ENCODE results near the gene TLK2. TPM values are rescaled to one million over a fixed set of nuclear protein-coding genes. Genes with fewer than 3 reads are reported as not detected.

TLK2 gene
- total RNA-seq, 1 experiment from 2014 or later = 54.6 TPM

- ATAC-seq (no peak), DNase-seq (ENCODE audit: low read depth, low spot score) (no peak)
- Histone ChIP-seq H3K4me3 (ENCODE audit: low read depth in 2 of 2, low read length in 2 of 2) (no peak overlapping the region), H3K27ac (ENCODE audit: low read length) (no peak overlapping the region), H3K9me3 (ENCODE audit: control insufficient read depth, insufficient read depth, low read depth, low read length) (no peaks in the 10 kb centered on the region), H3K36me3 (ENCODE audit: control insufficient read depth, insufficient read depth, low read length) (no peaks in the 10 kb centered on the region), H3K4me1 (ENCODE audit: control insufficient read depth, insufficient read depth, low read length) (peaks cover 3% of the 10 kb centered on the region; the same call in 1 of the 2 replicates), H3K27me3 (ENCODE audit: control insufficient read depth, insufficient read depth, low read length) (no peaks in the 10 kb centered on the region)
- TF ChIP-seq CTCF (IDR thresholded peaks at IDR 0.05) = no peak
- in situ Hi-C loops (cut with HindIII; ENCODE audit: low pct_unique_long_range_greater_than_20kb, low sequenced_read_pairs) (no loop called here), intact Hi-C loops (cut with micrococcal nuclease; ENCODE audit: unreplicated experiment) (no loop called here)
- ChIA-PET POLR2A (no interaction called here), CTCF (no interaction called here)
- no TSS peak for BruUV-seq (replicated peaks)
Measured at GRCh38 chr17:62621223-62621622, 142.6 kb downstream of the TLK2 start.

GRCh38 chr17:62625184-62625869, 146.7 kb downstream of the TLK2 start:
- peaks cover 25% of the 10 kb centered on the region for H3K4me1 ChIP-seq (ENCODE audit: control insufficient read depth, insufficient read depth, low read length)
- in situ Hi-C loops (cut with HindIII; ENCODE audit: low pct_unique_long_range_greater_than_20kb, low sequenced_read_pairs) = no loop called here
- intact Hi-C loops (cut with micrococcal nuclease; ENCODE audit: unreplicated experiment) = no loop called here
- no peak for DNase-seq (ENCODE audit: low read depth, low spot score)
- no peak overlapping the region for H3K27ac ChIP-seq (ENCODE audit: low read length)
- no peaks in the 10 kb centered on the region for H3K27me3 ChIP-seq (ENCODE audit: control insufficient read depth, insufficient read depth, low read length)
- H3K36me3 ChIP-seq (ENCODE audit: control insufficient read depth, insufficient read depth, low read length) = no peaks in the 10 kb centered on the region
- TF ChIP-seq CTCF (IDR thresholded peaks at IDR 0.05) (no peak), REST (IDR thresholded peaks at IDR 0.05; ENCODE audit: insufficient read depth in 1 of 2, low read depth in 2 of 2, low read length in 1 of 2) (no peak), SIN3A (IDR thresholded peaks at IDR 0.05; ENCODE audit: borderline replicate concordance, insufficient read depth, low read depth, low read length) (no peak), POLR2AphosphoS5 (IDR thresholded peaks at IDR 0.05; ENCODE audit: low read depth, low read length) (no peak), TCF7L2 (IDR thresholded peaks at IDR 0.05; ENCODE audit: low read depth, low read length) (no peak)
- ChIA-PET CTCF (no interaction called here), POLR2A (no interaction called here)
- no TSS peak for BruUV-seq (replicated peaks)
- H3K4me3 ChIP-seq (ENCODE audit: low read depth in 2 of 2, low read length in 2 of 2) = no peak overlapping the region
- no peaks in the 10 kb centered on the region for H3K9me3 ChIP-seq (ENCODE audit: control insufficient read depth, insufficient read depth, low read depth, low read length)
- no peak for ATAC-seq

Measured in Panc1 (cell line).